Measurements from ENCODE around the gene TACR2.

The TACR2 gene

DNA sequence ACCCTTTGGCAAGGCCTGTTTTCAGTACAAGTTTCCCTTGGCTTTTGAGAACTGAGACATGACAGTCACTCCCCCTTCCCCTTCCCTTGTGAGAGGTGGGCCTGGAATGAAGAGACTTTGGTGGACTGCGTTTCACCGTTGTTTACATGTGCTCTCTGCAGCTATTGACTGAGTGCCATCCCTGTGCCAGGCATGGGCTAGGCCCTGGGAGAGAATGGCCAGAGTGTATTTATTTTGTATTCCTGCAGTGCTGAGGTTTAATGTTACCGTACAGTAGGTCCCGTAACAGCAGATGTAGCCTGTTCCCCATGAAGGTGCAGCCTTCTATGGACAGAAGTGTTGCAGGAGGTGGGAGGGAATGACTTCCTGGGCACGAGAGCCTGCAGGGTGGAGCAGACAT lies 50.0 kb downstream of the TACR2 start:
- DNase-seq: no peak

DNA sequence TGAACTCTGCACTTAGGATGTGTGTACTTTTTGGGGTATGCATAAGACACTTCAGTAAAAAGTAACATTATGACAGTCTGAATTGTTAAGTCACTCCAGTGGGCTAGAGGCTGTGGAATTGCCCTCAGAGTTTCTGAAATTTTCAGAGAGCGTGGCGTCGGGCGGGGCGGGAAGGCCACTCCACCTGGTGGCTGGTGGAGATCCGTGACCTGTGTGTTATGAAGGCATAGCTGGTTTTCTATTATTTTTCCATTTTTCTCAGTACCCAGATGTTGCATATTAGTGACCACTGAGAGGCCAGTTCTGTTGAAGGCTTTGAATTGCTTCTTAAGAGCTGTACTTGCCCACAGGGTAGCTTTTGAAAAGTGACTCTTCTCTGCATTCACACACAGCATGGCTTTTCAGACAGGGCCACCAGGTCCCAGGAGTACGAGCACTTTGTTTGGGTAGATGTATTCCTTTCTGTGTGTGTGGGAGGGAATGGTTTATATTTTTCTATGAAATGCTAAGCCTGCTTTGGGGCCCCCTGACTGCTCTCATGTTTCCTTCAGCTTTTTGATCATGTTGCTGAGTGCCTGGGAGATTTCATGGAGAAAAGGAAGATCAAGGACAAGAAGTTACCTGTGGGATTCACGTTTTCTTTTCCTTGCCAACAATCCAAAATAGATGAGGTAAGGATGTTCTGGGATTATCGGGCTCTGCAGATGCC lies 52.3 kb downstream of the TACR2 start:
- DNase-seq: no peak

GRCh38 chr10:69363666-69364065 lies 53.1 kb downstream of the TACR2 start:
- no peak for DNase-seq

GRCh38 chr10:69362471-69362954 lies 54.2 kb downstream of the TACR2 start:
- DNase-seq: no peak

DNA sequence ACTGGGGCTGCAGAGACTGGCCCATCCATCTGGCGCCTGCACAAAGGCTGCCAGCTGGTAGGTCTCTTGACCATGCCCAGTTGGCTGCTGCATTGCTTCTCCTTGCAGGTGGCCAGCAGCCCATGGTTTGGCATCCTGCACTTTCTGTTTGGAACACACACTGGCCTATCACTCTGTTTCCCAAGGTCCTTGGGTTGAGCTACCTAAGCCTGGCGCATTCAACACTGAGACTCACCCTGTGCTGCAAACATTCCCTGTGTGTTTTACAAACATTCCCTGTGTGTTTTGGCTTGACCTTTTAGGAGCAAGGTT lies 55.5 kb downstream of the TACR2 start:
- DNase-seq: no peak

GRCh38 chr10:69360485-69361302 lies 56.0 kb downstream of the TACR2 start:
- DNase-seq: no peak

DNA sequence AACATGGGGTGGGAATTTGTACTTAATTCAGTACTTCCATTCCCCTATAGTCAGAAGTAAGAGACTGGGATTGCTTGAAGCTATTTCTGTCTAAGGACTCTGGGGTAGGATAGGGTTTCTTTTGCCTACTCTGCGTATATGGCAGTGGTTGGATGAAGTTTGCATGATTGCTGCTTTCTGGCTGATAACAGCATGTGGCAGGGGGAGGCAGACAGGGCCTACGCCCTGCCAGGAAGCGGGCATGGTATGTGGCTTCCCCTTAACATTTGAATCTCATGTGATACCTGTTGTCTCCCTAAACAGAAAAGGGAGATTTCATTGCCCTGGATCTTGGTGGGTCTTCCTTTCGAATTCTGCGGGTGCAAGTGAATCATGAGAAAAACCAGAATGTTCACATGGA lies 57.1 kb downstream of the TACR2 start:
- peak; percentile 44 for DNase-seq

DNA sequence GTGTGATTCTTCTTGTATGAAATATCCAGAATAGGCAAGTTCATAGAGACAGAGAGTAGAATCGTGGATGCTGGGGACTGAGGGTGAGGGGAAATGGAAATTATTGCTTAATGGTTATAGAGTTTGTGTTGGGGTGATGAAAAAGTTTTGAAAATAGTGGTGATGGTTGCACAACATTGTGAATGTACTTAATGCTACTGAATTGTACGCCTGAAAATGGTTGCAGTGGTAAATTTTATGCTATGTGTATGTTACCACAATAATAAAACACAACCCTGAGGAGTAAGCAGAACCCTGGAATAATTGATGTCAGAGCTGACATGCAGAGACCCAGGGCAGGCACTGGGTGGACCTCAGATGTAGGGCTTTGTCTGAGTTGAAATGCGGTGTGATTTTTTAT lies 57.6 kb downstream of the TACR2 start:
- no peak for DNase-seq

DNA sequence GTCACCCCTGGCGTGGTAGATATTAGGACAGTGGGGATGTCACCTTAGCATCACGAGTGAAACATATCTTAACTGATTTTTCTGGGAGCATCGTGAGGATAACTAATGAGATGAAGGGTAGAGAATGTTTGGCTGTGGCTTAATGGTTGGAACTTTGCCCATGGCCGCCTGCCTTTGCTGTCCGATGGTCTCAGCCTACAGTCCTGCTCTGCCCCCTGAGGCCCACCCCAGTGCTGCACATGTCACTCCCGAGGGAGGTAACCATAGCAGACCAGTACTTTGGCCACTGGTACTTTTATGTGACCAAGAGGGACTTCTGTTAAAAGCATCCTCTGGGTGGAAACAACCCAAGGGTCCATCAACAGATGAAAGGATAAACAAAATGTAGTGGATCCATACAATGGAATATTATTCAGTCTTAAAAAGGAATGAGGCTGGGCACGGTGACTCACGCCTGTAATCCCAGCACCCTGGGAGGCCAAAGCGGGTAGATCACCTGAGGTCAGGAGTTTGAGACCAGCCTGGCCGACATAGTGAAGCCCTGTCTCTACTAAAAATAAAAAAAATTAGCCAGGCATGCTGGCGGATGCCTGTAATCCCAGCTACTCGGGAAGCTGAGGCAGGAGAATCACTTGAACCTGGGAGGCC lies 58.4 kb downstream of the TACR2 start:
- DNase-seq: no peak

DNA sequence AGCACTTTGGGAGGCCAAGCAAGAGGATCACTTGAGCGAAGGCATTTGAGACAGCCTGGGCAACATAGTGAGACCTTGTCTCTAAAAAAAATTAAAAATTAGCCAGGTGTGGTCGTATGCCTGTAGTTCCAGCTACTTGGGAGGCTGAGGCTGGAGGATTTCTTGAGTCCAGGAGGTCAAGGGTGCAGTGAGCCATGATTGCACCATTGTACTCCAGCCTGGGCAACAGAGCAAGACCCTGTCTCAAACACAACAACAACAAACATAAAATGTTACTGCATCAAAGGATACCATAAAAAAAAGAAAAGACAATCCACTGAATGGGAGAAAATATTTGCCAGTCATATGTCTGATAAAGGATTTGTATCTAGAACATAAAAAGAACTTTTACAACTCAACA lies 60.5 kb downstream of the TACR2 start:
- no peak for DNase-seq

DNA sequence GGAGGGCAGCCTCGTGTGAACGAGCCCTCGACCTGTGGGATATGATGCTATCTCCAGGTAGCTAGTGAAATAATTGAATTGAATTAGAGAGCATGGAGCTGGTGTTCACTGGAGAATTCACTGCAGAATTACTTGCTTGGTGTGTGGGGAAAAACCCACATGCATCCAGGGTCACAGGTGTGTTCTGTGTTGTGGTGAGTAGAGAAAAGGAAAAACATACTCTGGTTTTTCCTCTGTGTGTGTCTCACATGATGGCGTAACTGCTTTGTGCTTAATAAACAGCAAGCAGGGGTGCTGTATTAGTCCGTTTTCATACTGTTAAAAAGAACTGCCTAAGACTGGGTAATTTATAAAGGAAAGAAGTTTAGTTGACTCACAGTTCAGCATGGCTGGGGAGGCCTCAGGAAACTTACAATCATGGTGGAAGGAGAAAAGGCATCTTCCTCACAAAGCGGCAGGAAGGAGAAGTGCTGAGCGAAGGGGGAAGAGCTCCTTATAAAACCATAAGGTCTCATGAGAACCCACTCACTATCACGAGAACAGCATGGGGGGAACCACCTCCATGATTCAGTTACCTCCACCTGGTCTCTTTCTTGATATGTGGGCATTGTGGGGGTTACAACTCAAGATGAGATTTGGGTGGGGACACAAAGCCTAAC lies 62.6 kb downstream of the TACR2 start:
- no peak for DNase-seq
